ENCODE data around the gene THAP4. TPM values are rescaled to one million over a fixed set of nuclear protein-coding genes. Genes with fewer than 3 reads are reported as not detected.
"Not testable (repeated sequence)": the region's sequence is repeated elsewhere in the genome, so short reads cannot be mapped to it uniquely, and the experiment has no call there.

Gene THAP4
- total RNA-seq, 1 donor from 2014 or later = 82.9 TPM

DNA sequence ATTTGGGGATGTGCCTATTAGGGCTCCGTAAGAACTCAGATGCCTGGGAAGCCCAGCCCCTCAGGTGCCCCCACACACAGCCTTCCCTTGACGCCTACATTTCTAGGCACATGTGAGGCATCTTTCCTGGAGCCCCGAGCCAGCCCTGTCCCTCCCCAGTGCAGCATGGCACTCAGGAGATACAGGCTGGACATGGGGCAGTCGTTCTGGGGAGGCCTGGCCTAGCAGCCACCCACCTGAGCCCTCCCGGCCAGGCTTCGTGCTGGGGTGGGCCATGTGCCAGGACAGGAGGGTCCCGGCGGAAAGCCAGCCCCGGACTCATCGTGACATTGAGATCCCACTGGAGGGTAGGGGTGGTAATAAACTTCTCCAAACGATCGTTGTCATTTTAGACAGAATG lies 63.2 kb downstream of the THAP4 start:
- no peak for DNase-seq
- no peak for ATAC-seq (ENCODE audit: poor library complexity)
- intact Hi-C loops (cut with DNase I) = no loop called here

GRCh38 chr2:241572915-241573651 lies 63.9 kb downstream of the THAP4 start:
- DNase-seq; intact Hi-C loops (cut with DNase I); ATAC-seq (ENCODE audit: poor library complexity): not testable (repeated sequence)

GRCh38 chr2:241571821-241572620 lies 64.9 kb downstream of the THAP4 start:
- intact Hi-C loops (cut with DNase I) = no loop called here
- DNase-seq (no peak), ATAC-seq (ENCODE audit: poor library complexity) (no peak)

GRCh38 chr2:241570961-241571581 lies 65.9 kb downstream of the THAP4 start:
- ATAC-seq (ENCODE audit: poor library complexity) (no peak), DNase-seq (no peak)
- intact Hi-C loops (cut with DNase I) = no loop called here

DNA sequence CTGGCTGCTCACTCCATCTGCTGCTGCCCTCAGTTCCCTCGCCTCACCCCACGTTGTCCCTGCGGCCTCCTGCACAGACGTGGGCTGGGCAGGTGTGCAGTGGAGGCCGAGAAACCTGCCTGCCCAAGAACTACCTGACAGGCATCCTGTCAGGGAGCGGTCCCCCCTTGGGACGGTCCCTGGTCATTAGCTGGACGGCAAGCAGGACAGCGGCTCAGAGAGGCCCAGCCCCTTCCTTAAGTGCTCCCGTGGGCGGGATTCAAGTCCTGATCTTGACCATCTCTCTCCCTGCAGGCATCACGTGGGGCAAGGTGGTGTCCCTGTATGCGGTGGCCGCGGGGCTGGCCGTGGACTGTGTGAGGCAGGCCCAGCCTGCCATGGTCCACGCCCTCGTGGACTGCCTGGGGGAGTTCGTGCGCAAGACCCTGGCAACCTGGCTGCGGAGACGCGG lies 67.1 kb downstream of the THAP4 start:
- ATAC-seq (ENCODE audit: poor library complexity) (no peak), DNase-seq (no peak)
- intact Hi-C loops (cut with DNase I) = no loop called here

GRCh38 chr2:241568726-241569125 lies 68.2 kb downstream of the THAP4 start:
- DNase-seq (no peak), ATAC-seq (ENCODE audit: poor library complexity) (no peak)
- intact Hi-C loops (cut with DNase I) = no loop called here

DNA sequence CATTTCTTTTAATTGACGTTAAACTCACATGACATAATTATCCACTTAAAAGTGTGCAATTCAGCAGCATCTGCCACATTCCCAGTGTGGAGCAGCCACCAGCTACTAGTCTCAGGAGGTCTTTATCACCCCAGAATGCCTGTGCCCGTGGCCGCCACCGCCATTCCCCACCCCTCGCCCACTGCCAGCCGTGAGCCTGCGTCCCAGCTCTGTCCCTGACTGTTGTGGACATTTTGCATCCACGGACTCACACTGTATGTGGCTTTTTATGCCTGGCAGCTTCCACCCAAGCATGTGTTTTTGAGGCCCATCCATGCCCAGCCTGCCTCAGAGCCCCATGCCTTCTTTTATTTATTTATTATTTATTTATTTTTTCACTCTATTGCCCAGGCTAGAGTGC lies 69.2 kb downstream of the THAP4 start:
- intact Hi-C loops (cut with DNase I) = no loop called here
- ATAC-seq (ENCODE audit: poor library complexity) (no peak), DNase-seq (no peak)

- DNase-seq; intact Hi-C loops (cut with DNase I); ATAC-seq (ENCODE audit: poor library complexity): not testable (repeated sequence)
These were observed 69.7 kb downstream of the THAP4 start for GRCh38 chr2:241567266-241567665.

DNA sequence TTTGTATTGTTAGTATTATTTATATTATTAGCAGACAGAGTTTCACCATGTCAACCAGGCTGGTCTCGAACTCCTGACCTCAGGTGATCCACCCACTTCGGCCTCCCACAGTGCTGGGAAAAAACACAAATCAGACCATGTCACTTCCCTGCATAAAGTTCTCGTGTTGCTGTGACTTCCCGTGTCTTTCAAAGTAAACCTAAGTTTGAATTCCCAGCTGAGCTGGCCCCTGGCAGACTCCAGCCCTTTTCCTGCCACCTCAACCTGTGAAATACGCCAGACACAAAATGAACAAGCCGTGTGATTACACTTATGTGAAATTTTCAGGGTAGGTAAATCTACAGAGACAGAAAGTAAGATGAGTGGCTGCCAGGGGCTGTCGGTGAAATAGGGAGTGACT lies 70.5 kb downstream of the THAP4 start:
- ATAC-seq (ENCODE audit: poor library complexity) = no peak
- DNase-seq = no peak
- intact Hi-C loops (cut with DNase I) = no loop called here

GRCh38 chr2:241566021-241566420 lies 70.9 kb downstream of the THAP4 start:
- intact Hi-C loops (cut with DNase I); DNase-seq; ATAC-seq (ENCODE audit: poor library complexity): not testable (repeated sequence)

DNA sequence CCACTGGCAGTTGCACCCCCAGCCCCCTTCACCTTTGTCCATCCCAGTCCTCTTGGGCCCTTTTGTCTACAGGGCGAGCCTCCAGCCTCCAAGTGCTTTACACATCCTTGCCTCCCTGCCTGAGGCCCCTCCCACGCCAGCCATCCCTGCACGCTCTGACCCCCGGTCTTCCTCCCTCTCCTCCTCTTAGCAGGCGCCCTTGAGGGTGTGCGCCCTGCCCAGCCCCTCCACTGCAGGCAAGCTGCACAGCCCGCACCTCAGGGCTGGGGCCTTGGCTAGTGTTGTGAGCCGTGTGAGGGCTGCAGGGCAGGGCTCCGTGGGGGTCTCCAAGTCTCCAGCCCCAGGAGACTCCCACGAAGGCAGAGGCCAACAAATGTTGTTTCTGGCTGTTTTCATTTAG lies 71.5 kb downstream of the THAP4 start:
- intact Hi-C loops (cut with DNase I) = no loop called here
- no peak for ATAC-seq (ENCODE audit: poor library complexity)
- no peak for DNase-seq

DNA sequence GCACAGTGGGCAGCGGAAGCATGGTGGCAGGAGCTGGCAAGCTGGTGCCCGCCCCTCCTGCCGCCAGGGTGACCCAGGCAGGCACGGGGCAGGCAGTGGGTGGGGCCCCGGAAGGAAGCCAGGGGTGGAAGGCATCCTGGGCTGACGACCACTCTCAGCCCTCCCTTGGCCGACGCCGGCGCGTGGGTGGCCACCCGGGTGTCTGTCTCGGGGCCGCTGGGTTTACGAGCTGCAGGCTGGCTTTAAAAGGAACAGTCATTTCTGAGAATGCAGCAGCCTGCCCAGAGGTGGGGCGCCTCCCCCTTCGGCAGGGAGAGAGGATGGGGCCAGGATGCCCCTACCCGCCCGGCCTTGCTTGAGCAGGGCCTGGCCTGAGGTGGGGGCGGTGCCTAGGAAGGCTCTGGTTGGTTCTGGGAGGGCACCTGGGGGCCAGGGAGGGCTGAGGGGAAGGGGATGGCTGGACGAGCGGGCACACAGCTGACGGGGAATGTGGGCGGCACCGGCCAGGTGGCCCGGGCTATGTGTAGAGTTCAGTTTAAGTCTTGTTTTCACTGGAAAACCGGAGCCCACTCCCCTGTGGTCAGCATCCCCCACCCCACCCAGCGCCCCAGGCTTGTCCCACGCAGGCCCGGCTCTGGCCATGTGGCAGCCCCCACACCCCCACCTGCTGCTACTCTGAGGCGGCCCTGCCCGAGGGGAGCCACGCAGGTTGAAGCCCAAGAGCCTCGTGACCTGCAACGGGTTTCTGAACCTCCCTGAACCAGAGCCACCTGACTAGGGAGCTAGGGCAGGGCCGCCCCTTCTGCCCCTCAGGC lies 72.2 kb downstream of the THAP4 start:
- no peak for ATAC-seq (ENCODE audit: poor library complexity)
- no peak for DNase-seq
- intact Hi-C loops (cut with DNase I) = no loop called here

- ATAC-seq (ENCODE audit: poor library complexity) (no peak), DNase-seq (peak; percentile 39)
- intact Hi-C loops (cut with DNase I) = no loop called here
These were observed 72.9 kb downstream of the THAP4 start for GRCh38 chr2:241563981-241564595.

DNA sequence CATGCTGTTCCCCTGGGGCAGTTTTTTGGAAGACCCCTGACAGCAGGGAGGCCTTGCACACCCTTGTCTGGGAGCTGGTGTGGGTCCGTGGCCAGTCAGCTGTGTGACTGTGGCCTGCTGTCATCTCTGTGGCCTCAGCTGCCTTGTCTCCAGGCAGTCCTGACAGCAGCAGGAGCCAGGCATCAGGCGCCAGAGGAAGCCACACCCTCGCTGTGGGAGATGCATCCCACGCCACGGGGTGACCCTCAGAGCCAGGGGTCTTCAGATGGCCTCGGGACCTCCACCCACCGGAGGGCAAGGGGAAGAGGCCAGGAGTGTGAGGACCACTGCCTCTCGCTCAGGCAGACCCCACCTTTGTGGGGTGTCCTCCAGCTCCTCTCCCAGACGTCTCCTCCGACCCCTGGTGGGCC lies 73.4 kb downstream of the THAP4 start:
- intact Hi-C loops (cut with DNase I) = no loop called here

DNA sequence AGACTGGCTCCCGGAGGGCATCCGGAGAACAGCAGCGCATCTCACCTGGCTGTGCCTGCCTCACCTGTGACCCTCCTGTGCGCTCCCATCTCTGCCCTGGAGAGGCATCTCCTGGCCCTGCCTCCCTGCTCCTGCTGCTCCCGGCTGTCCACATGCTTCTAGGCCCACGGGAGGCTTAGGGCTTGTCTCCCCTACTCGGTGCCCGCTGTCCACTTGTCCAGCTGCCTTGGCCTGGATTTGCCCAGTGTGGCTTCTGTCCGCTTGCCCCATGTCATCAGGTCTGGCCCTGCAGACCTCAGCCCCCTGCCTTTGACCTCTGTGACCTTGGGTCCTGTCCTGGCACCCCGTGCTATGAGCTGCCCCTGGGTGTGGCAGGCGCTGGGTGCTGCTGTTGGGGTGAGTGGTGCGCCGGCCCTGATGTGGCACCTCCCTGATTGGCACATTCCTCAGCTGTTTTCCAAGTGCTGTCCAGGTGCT lies 73.9 kb downstream of the THAP4 start:
- DNase-seq (no peak), ATAC-seq (ENCODE audit: poor library complexity) (no peak)
- intact Hi-C loops (cut with DNase I) = no loop called here

More for the DNA sequence above, 73.4 kb downstream of the THAP4 start:
- DNase-seq = peak; percentile 38
- no peak for ATAC-seq (ENCODE audit: poor library complexity)

DNA sequence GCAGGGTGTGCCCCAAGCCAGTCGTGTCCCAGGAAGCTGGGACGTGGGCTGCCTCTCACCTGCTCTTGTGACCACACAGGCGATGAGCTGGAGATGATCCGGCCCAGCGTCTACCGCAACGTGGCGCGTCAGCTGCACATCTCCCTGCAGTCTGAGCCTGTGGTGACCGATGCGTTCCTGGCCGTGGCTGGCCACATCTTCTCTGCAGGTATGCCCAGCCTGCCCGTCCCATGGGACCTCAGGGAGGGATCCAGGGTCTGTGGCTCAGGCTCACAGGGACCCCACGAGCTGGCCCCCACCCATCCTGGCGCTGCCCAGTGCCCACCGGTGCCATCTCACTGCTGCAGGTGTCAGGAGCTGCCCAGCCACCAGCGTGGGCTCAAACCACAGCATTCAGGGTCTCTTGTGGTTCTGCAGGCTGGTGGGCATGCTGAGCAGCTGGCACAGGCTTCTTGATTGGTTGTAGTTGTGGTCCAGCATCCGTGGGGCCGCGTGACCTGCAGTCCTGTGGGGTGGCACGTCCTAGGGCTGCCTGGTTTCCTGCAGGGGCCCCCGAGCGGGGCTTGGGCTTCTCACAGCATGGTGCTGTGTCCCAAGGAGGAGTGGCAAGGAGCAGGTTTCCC lies 74.6 kb downstream of the THAP4 start:
- ATAC-seq (ENCODE audit: poor library complexity) (no peak), DNase-seq (no peak)
- intact Hi-C loops (cut with DNase I) = no loop called here

DNA sequence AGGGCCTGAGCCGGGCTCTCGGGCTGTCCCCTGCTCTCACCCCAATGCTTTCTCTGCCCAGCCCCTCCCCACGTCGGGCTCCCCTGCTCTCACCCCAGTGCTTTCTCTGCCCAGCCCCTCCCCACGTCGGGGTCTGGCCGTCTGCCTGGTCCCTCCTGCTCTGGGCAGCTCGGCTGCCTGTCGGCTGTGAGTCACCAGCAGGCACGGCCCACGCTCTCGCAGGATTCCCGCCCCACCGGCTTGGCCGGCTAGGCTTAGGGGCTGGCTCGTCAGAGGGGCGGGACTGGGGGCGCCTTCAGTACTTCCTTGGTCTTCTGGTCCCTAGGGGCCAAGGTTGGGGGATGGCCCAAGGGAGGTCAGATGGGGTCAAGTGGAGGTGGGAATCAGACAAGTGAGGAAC lies 75.1 kb downstream of the THAP4 start:
- intact Hi-C loops (cut with DNase I) = no loop called here
- ATAC-seq (ENCODE audit: poor library complexity) = peak; percentile 47
- peak; percentile 76 for DNase-seq
